GM18867 (cell line): ENCODE data around the gene R3HCC1L.
"Not testable (repeated sequence)": the region's sequence is repeated elsewhere in the genome, so short reads cannot be mapped to it uniquely, and the experiment has no call there.

Experiments used
- ATAC-seq: cut with Tn5 transposase; IDR thresholded peaks from one replicate; pipeline ENCODE4 v1.9.1; 2021; ENCODE audit warnings: mild to moderate bottlenecking, moderate library complexity; ENCODE audit not compliant: unreplicated experiment

The R3HCC1L gene

DNA sequence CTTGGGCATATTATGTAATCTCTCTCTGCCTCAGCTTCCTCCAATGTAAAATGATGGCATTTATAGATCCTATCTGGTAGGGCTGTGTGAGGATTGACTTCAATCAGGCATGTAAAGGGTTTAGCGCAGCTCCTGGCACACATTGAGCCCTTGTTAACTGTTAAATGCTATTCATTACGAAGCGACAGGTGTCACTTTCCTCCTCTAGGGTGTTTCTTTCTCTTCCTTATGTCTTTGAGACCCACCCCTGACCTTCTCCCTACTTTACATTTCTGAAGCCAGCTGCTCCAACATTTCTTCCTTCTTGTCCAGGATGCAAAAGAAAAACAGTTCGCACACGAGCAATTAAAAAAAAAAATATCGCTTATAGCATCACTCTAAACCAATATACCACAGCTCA lies 5.7 kb upstream of the R3HCC1L start:
- ATAC-seq = no peak

DNA sequence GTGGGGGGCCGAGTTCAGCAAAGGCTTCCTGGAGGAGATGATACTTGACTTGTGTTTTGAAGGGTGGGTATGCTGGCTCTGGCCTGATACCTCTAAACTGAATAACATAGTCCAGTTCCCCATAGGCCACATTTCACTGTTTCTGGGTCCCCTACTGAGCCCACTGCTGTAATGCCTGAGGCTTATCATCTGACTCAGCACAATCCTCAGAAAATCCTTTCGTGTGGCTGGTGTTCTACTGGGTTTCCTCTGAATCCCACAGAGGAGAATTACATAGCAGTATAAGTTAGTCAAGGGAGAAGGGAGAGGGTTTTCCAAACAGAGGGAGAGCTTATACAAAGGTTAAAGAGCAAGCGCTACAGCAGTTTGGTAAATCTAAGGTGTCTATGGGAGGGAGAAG lies 2.8 kb upstream of the R3HCC1L start:
- no peak for ATAC-seq

DNA sequence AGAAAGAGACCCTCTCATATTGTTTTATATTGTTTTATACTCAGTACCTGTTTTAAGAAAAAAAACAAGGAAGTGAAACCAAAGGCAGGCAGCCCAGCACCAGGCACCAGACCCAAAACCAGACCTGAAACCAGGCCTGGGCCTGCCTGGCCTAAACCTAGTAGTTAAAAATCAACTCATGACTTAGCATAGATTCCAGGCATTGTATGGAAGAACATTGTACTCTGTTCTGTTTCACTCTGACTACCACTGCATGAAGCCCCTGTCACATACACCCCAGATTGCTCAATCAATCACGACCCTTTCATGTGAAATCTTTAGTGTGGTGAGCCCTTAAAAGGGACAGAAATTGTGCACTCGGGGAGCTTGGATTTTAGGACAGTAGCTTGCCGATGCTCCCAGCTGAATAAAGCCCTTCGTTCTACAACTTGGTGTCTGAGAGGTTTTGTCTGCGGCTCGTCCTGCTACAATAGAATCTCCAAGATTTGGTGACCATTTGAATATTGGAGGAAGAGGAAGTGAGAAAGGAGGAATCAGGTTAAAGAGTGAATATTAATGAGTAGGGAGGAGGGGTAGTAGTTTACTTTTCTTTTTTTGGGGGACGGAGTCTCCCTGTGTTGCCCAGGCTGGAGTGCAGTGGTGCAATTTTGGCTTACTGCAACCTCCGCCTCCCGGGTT lies 1.2 kb upstream of the R3HCC1L start:
- peak; percentile 31 for ATAC-seq

DNA sequence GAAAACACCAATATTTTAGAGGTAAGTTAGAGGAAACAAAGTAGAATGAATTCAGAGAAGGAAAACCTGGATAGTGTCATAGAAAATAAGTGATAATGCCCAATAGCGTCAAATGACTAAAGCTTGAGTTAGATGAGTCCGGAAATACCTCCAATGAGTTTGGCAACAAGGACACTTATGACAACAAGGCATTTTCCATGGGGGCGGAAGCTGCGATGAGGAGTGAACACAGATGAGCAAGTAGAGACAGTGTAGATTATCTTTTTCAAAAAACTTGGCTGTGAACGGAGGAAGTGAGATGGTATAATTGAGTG lies 383 bp upstream of the R3HCC1L start:
- ATAC-seq = no peak

DNA sequence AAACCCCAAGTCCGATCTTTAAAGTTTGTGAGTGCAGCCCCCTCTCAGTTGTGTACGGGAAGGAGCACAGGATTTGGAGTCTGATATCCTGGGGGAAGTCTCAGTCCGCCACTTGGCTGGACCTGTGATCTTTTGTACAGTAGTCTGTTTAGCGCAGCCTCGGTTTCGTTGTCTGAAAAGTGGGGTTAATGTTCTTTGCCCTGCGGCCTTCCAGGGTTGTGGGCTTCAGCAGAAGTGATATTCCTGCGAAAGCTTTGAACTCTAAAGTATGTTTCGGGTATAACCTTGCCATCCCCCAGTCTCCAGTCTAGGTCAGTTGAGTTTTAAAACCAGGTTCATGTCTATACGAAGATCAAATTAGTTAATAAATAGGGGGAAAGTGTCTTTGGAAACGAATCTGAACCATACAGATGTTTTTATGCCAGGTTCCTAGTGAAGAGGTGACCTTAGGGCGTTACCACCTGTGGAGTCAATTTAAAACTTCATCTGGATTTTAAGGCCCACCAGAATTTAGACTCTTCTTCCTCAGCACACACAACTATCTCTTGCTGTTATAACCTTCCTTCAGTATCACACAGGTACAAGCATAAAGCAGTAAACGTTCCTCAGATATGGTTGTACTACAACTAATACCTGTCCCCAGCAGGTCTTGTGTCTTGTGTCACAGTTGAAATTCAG lies 904 bp downstream of the R3HCC1L start:
- ATAC-seq = peak; percentile 4

DNA sequence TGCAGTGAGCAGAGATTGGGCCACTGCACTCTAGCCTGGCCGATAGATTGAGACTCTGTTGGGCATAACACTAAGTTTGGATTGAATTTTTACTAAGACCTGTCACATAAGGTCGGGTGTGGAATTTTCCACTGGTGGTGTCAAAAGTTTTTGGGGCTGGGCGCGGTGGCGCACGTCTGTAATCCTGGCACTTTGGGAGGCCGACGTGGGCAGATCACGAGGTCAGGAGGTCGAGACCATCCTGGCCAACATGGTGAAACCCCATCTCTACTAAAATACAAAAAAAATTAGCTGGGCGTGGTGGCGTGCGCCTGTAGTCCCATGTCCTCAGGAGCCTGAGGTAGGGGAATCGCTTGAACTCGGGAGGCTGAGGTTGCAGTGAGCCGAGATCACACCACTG lies 2.3 kb downstream of the R3HCC1L start:
- ATAC-seq = not testable (repeated sequence)

DNA sequence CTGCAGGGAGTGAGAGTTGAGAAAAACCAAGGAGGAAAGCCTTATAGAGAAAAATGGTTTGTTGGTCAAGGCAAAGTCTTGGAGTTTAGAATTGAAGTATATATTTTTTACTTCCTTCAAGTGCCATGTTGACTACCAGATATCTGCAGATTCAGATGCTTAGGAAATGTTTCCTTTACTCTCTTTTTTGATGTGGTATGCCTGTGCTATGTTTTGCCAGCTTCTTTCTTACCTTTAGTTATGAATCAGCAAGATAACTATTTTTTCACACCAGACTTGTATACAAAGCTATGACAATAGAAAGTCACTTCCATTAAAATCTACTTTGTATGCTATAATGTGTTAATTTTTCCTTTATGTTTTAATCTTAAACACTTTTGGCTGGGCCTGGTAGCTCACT lies 3.6 kb downstream of the R3HCC1L start:
- ATAC-seq = no peak

DNA sequence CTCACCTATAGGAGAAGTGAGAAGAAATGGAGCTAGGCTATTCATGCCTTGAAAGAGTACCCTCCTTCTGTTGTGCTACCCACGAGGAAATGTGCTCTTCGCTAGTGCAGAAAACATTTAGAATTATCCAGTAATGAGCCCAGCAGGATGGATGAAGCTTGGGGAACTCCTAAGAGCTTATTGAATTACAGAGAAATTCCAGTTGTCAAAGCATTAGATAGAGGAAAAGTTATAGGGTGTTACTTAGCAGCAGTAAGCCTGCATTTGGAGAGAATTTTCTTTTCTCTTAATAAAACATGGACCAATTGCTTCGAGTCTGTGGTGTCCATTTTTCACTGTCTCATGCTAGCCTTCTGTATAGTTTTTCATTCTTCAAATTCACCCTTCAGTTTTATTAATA lies 5.0 kb downstream of the R3HCC1L start:
- ATAC-seq = no peak

DNA sequence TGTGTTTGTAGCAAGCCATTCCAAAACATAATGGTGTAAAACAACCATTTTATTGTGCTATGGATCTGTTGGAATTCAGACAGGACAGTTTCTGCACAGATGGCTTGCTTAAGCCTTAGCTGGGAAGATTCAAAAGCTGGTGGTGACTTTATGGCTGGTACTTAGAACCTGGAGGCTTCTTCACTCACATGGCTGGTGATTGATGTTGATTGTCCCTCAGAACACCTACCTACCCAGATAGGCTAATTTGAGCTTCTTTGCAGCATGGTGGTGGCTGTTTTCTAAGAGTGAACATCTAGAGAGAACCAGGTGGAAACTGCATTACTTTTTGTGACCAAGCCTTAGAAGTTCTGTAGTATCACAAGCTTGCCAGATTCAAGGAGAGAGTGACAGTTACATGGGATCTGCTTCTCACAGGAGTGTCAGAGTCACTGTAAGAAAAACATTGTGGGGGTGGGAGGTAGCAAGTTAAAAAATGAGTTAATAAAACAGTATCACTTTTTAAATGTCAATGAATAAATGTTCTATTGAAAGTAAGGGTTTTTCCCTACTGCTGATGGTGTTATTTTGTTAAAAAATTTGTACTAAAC lies 7.1 kb downstream of the R3HCC1L start:
- ATAC-seq = no peak

DNA sequence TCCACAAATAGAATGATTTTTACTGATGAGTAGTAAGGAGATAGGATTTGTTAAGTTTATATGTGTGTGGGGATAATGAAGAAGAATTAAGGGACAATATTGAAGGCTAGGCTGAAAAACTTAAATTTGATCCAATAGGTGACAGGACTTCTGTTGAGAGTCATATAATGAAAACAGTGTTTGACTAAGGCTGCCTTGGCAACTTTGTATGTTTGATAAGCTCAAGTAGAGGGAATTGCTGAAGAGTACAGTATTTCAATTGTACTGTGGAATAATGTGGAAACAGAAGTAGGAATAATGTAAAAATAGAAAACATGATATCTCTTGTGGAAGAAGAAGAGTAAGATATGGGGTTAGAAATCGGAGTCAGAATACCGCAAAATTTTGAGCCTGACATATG lies 10.5 kb downstream of the R3HCC1L start:
- ATAC-seq = no peak

DNA sequence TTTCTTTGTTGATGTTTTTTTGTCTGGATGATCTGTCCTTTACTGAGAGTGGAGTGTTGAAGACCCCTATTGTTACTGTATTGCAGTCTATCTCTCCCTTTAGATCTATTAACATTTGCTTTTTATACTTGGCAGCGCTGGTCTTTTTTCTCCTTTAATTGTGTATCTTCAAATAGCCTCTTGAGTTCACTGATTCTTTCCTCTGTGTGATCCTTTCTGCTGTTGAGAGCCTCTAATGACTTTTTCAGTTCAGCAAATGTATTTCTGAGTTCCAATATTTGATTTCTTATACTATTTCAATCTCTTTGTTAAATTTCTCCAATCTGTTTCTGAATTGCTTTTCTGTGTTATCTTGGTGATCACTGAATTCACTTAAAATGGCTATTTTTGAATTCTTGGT lies 15.4 kb downstream of the R3HCC1L start:
- no peak for ATAC-seq

DNA sequence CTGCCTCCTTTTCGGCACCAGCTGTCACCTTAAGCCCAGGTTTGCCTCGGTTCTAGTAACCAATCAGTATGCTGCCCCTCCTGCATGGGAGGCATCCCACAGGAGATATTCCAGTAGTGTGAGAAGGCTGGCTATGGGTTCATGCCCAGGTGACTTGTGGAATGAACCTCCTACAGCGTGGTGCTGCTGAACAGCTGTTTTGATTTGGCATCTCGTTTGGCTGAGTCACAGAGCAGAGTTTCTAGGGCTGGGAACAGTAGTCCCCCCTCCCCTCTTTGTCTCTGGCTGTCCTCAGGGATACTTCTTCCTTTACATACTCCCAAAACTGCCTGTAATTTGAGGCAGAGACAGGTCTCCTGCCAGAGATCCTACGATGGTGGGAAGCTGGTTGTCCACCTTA lies 16.1 kb downstream of the R3HCC1L start:
- ATAC-seq = no peak

DNA sequence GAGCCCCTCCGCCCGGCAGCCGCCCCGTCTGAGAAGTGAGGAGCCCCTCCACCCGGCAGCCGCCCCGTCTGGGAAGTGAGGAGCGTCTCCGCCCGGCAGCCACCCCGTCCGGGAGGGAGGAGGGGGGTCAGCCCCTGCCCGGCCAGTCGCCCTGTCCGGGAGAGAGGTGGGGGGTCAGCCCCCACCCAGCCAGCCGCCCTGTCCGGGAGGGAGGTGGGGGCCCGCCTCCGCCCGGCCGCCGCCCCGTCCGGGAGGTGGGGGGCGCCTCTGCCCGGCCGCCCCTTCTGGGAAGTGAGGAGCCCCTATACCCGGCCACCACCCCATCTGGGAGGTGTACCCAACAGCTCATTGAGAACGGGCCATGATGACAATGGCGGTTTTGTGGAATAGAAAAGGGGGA lies 18.3 kb downstream of the R3HCC1L start:
- ATAC-seq = not testable (repeated sequence)

DNA sequence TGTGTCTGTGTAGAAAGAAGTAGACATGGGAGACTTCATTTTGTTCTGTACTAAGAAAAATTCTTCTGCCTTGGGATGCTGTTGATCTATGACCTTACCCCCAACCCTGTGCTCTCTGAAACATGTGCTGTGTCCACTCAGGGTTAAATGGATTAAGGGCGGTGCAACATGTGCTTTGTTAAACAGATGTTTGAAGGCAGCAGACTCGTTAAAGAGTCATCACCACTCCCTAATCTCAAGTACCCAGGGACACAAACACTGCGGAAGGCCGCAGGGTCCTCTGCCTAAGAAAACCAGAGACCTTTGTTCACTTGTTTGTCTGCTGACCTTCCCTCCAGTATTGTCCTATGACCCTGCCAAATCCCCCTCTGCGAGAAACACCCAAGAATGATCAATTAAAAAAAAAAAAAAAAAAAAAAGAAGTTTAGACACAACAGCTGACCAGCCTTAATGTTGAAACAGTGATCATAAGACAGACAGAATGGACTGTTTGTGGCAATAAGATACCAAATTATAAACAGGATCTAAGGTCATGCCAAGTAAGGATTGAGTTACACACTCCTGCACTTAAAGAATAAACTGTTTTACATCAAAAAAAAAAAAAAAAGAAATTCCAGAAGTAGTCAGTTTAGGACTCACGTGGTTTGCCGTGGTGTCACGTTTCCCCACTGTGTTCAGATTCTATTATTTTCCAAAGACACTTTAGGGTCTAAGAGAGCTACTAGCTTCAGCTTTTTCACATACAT lies 18.9 kb downstream of the R3HCC1L start:
- not testable (repeated sequence) for ATAC-seq

DNA sequence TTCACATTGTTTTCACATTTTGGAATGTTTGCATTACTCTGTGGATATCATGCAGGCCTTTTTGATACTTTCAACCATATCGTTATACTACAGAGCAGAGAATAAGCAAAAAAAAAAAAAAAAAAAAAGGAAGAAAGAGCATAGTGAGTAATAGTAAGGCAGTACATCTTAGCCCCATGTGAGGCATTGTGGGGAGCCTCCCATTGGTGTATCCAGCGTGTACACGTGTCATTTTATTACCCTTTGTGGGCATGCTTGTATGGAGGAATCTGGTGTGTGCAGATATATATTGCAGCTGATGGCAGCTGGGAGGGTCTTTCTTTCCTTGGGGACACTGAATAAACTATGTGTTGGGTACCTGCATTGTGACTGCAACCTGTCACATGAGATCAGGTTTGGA lies 19.6 kb downstream of the R3HCC1L start:
- ATAC-seq = no peak

DNA sequence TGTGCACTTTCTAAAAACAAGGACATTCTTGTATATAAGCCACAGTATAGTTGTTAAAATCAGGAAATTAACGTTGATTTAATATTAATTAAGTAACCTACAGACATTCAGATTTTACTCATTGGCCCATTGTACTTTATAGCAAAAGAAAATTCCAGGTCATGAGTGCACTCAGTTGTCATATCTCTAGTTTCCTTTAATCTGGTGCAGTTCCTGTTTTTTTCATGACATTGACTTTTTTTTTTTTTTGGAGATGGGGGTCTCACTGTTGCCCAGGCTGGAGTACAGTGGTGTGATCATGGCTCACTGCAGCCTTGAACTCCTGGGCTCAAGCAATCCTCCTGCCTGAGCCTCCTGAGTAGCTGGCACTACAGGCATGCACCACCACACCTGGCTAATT lies 24.1 kb downstream of the R3HCC1L start:
- no peak for ATAC-seq

DNA sequence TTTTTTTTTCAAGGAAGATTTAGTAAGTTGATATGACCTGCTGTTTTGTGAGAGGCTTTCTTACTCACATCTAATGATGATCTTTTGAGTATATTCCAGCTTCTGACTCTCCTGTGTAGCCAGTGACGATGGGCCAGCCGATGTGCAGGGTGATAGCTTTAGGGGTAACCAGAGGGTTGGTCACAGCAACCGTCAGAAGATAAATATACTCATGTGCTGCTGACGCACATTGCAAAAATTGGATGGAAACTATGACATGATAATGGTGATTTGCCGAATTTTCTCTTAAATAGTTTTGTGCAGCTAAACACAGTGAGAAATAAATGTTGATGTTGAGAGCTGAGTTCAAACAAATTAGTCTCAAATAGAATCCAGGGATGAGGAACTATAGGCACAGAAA lies 29.5 kb downstream of the R3HCC1L start:
- no peak for ATAC-seq

DNA sequence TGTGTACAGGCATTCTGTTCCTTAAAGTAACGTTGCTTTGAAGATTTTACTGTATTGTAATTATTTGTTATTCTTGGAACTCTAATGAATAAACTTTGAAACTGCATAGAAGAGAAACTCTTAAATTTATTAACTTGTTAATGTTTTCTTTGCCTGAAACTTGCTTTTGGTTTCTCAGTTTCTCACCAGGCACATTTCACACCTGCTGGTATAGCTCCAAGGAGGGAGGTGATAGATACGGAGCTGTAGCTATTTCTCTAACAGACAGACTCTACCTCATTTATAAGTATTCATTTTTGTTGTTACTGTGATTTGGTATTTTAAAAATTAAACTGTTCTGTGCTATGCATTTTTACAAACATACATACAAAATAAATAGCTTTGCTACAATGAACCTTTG lies 32.7 kb downstream of the R3HCC1L start:
- ATAC-seq = peak; percentile 70

DNA sequence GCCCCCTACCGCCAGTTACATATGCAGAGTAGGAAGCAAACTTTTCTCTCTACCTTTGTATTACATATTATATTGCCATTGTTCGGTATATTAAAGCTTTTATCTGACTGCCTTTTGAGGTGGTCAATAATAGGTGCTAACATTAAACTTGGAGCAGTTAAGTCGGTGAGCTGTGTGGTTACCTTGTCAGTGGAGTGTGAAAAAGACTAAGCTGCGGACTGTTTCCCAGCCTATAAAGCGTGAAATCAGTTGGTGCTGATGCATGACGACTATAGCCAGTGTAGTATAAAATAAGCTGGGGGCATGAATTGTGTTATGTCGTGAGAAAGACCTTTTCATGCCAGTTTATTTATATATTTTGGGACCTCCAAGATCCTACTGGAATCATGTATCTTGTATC lies 33.7 kb downstream of the R3HCC1L start:
- peak; percentile 45 for ATAC-seq

DNA sequence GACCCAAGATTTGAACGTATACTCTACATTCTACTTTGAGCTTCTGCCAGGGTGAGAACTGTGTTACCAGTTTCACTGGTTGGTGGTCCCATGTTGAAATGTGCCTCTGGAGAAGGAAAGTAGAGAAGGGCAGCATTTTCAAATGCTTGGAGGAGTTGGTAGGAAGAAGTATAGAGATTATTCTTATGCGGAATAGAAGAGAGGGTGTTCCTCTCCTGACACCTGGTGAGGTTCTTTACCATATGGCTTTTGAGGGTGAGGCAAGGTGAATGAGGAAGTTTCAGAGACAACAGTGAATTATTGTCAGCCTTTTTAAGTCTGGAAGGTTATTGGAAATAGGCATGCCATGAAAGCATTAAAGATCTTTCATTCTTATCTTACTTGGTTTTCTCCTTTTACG lies 34.3 kb downstream of the R3HCC1L start:
- no peak for ATAC-seq

DNA sequence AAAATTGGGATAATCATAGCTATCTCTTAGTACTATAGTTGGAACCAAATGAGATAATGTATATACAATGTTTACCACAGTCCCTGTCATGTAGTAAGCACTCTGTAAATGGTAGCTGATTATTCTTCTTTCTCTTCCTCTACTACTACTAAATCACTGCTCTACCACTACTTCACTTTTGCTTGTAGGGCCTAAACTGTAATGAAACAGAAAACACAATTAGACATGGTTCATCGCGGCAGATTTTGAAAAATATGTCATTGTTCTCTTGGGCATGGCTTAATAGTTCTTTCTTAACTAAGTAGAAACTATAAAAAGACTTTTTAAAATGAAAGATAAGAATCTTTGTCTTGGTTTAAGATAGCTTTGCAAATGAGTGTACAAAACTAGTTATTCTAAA lies 34.9 kb downstream of the R3HCC1L start:
- no peak for ATAC-seq
